GM12878 (cell line): Measurements from ENCODE around the gene DNAH2. TPM values are rescaled to one million over a fixed set of nuclear protein-coding genes. Genes with fewer than 3 reads are reported as not detected.

Experiments used
- ATAC-seq: fragments of 200-7000 bp; cut with Tn5 transposase; 3 replicates; pipeline ENCODE4 v1.9.1; 2020; ENCODE audit warnings: mild to moderate bottlenecking, moderate library complexity
- BruUV-seq: library from RNA; stranded (reverse); fragments of 400-500 nt; replicated peaks from 2 replicates; lab custom pipeline; 2021; lab: Mats Ljungman, UMichigan
- CTCF ChIA-PET: fragments of 300-600 bp; sonication (Branson Sonifier 250); formaldehyde crosslinking; extraction: SDS; loops from one replicate; lab custom pipeline; 2021; ENCODE audit warnings: inconsistent platforms; lab: Yijun Ruan, JAX
- POLR2A ChIA-PET: fragments of 350-600 bp; formaldehyde crosslinking; extraction: SDS; loops from one replicate; lab custom pipeline; 2021; ENCODE audit warnings: inconsistent platforms; lab: Charles Lee
- RAD21 ChIA-PET: fragments of 300-600 bp; sonication (Branson Sonifier 250); formaldehyde crosslinking; loops from one replicate; lab custom pipeline; 2023; ENCODE audit warnings: antibody characterized with exemption; ENCODE audit not compliant: unreplicated experiment; lab: Charles Lee
- SMC1A ChIA-PET: fragments of 300-600 bp; sonication (Branson Sonifier 250); formaldehyde crosslinking; loops from one replicate; lab custom pipeline; 2023; ENCODE audit not compliant: unreplicated experiment, uncharacterized antibody; lab: Charles Lee
- DNase-seq: peaks from one replicate; pipeline ENCODE4 v3.0.0-alpha.2; 2011; ENCODE audit warnings: low read depth, low spot score
- FAIRE-seq: peaks from 3 replicates; lab custom pipeline; 2011; peaks lifted over from hg19 to GRCh38; lab: Jason Lieb, UNC
- H2AFZ ChIP-seq: 2 replicates; pipeline ENCODE4 v1.6.0; 2011; ENCODE audit warnings: low read depth, low read length, control low read depth; ENCODE audit not compliant: control insufficient read depth
- H3K27ac ChIP-seq: 2 replicates; pipeline ENCODE4 v1.5.1; 2011; ENCODE audit warnings: control low read depth; ENCODE audit not compliant: control insufficient read depth, insufficient read depth
- H3K27me3 ChIP-seq, 2 experiments: replicated peaks in 1 of 2; 2 replicates each; pipeline versions ENCODE4 v1.6.0 to v1.6.1; 2011; ENCODE audit warnings: low read length in 1 of 2; ENCODE audit not compliant: control insufficient read depth in 2 of 2, insufficient read depth in 2 of 2
- H3K36me3 ChIP-seq, 2 experiments: 2 replicates each; pipeline ENCODE4 v1.5.1; 2011; ENCODE audit warnings: low read length in 1 of 2; ENCODE audit not compliant: control insufficient read depth in 2 of 2, insufficient read depth in 2 of 2
- H3K4me1 ChIP-seq: 2 replicates; pipeline ENCODE4 v1.6.1; 2011; ENCODE audit warnings: mild to moderate bottlenecking, low read length, moderate library complexity, mixed read lengths; ENCODE audit not compliant: control insufficient read depth, insufficient read depth
- H3K4me2 ChIP-seq: 2 replicates; pipeline ENCODE4 v1.6.0; 2011; ENCODE audit warnings: control low read depth; ENCODE audit not compliant: control insufficient read depth, insufficient read depth
- H3K4me3 ChIP-seq: fragments of 200-600 bp; sonication (generic); 2 replicates; pipeline ENCODE4 v1.5.1; 2016
- H3K79me2 ChIP-seq: 2 replicates; pipeline ENCODE4 v1.6.0; 2011; ENCODE audit warnings: low read length; ENCODE audit not compliant: control insufficient read depth, insufficient read depth
- H3K9ac ChIP-seq: 2 replicates; pipeline ENCODE4 v1.8.0; 2011; ENCODE audit warnings: low read length, control low read depth, mixed read lengths; ENCODE audit not compliant: control insufficient read depth, insufficient read depth
- H3K9me3 ChIP-seq: replicated peaks from 3 replicates; pipeline ENCODE4 v1.5.1; 2011; ENCODE audit warnings: mild to moderate bottlenecking, low read length; ENCODE audit not compliant: control insufficient read depth, insufficient read depth
- H4K20me1 ChIP-seq: 2 replicates; pipeline ENCODE4 v1.6.0; 2011; ENCODE audit not compliant: control insufficient read depth, insufficient read depth
- ATF7 ChIP-seq: fragments of 450-650 bp; IDR thresholded peaks from 2 replicates; pipeline ENCODE4 v1.6.1; 2016; ENCODE audit warnings: low read depth, mild to moderate bottlenecking
- BMI1 ChIP-seq: fragments of 450-650 bp; IDR thresholded peaks from 2 replicates; pipeline ENCODE4 v1.6.1; 2016; ENCODE audit warnings: mild to moderate bottlenecking, moderate library complexity, borderline replicate concordance
- EZH2 ChIP-seq: IDR thresholded peaks from 2 replicates; pipeline ENCODE4 v1.6.1; 2012; ENCODE audit warnings: low read depth, mild to moderate bottlenecking, control low read depth, inconsistent platforms, low read length, borderline replicate concordance; ENCODE audit not compliant: control insufficient read depth
- IKZF1 ChIP-seq: fragments of 450-650 bp; conservative IDR thresholded peaks from 2 replicates; pipeline ENCODE4 v1.6.1; 2017; ENCODE audit warnings: antibody characterized with exemption, mild to moderate bottlenecking
- NBN ChIP-seq: fragments of 450-650 bp; IDR thresholded peaks from 2 replicates; pipeline ENCODE4 v1.6.1; 2016
- PML ChIP-seq: IDR thresholded peaks from 2 replicates; pipeline ENCODE4 v1.6.1; 2012; ENCODE audit warnings: low read length, inconsistent platforms
- RAD21 ChIP-seq: IDR thresholded peaks from 2 replicates; pipeline ENCODE4 v1.6.1; 2011; ENCODE audit warnings: mild to moderate bottlenecking, low read depth, low read length, moderate library complexity; ENCODE audit not compliant: insufficient read depth
- RBBP5 ChIP-seq: fragments of 200-600 bp; sonication (generic); conservative IDR thresholded peaks from 2 replicates; pipeline ENCODE4 v1.6.1; 2016
- SKIL ChIP-seq: fragments of 450-650 bp; IDR thresholded peaks from 2 replicates; pipeline ENCODE4 v1.6.1; 2017; ENCODE audit warnings: mild to moderate bottlenecking, low read depth, inconsistent platforms; ENCODE audit not compliant: poor library complexity, severe bottlenecking
- SPI1 ChIP-seq: IDR thresholded peaks from 2 replicates; pipeline ENCODE4 v1.6.1; 2011; ENCODE audit warnings: low read depth, mild to moderate bottlenecking, low read length, moderate library complexity, borderline replicate concordance; ENCODE audit not compliant: insufficient read depth
- ZBTB4 ChIP-seq: fragments of 450-650 bp; formaldehyde crosslinking; IDR thresholded peaks from 2 replicates; pipeline ENCODE4 v1.4.0; 2022; ENCODE audit warnings: mild to moderate bottlenecking, moderate library complexity
- ZNF592 ChIP-seq: fragments of 450-650 bp; IDR thresholded peaks from 2 replicates; pipeline ENCODE4 v1.6.1; 2017; ENCODE audit warnings: mild to moderate bottlenecking, moderate library complexity
- WGBS: methylation state at CpG from one replicate; pipeline ENCODE4 v1.1.6; 2016; ENCODE audit warnings: low lambda C conversion rate; ENCODE audit not compliant: insufficient replicate concordance, insufficient coverage; ENCODE audit errors: missing lambda C conversion rate; 5-methylcytosine and 5-hydroxymethylcytosine counted together
- in situ Hi-C: fragments of 300-500 bp; cut with MboI; formaldehyde crosslinking; loops from 9 replicates; pipeline ENCODE4 v1.14.3; 2018; ENCODE audit warnings: mixed read lengths
- intact Hi-C: fragments of 100-400 bp; cut with micrococcal nuclease; formaldehyde crosslinking; loops from one replicate; pipeline ENCODE4 v1.14.2; 2022; ENCODE audit not compliant: unreplicated experiment
- polyA plus RNA-seq, 11 experiments: library from polyadenylated mRNA; depleted of rRNA in 4 of 11; unstranded in 6 of 11; stranded (reverse) in 5 of 11; fragments of >200 nt; fragmentation: Nextera tagmentation in 4 of 11; fragmentation: Illumina TruSeq in 1 of 11; extraction: Ambion mirVana in 4 of 11; extraction: Trizol in 1 of 11; gene quantifications; 1 replicate in 1 of 11; 2 replicates in 10 of 11; pipeline versions ENCODE4 v1.2.1 to v1.2.3, GENCODE V29; 2011 to 2016; ENCODE audit warnings: inconsistent platforms in 2 of 11, missing spikeins in 2 of 11, low read depth in 1 of 11
- total RNA-seq, 4 experiments: library from RNA; depleted of rRNA in 3 of 4; stranded (reverse); fragments of >200 nt in 3 of 4; fragmentation: Illumina TruSeq in 1 of 4; extraction: Trizol in 1 of 4; gene quantifications; 2 replicates each; pipeline versions ENCODE4 v1.2.1 to v1.2.3, GENCODE V29; 2013 to 2021

DNAH2 gene
- total and polyA plus RNA-seq, 10 of the 15 experiments (the other 5 are each of a cell fraction or from before 2014, with no cell fraction given): not detected

GRCh38 chr17:7686222-7687071 lies 31.1 kb upstream of the DNAH2 start:
- ChIA-PET POLR2A (interaction anchor here (0.5 to 4.3 kb wide), 37 partner anchors 20 to 1247 kb away, joined by 3 to 35 read pairs (median 5); partner anchors contain the start of genes ACAP1, ATP1B2, CD68 and CYB5D1), SMC1A (interaction anchor here (0.7 to 5.1 kb wide), 27 partner anchors 30 to 554 kb away, joined by 3 to 42 read pairs (median 5); partner anchors contain the start of genes ATP1B2, MPDU1, NEURL4 and SAT2), RAD21 (interaction anchor here (0.6 to 4.0 kb wide), 25 partner anchors 17 to 357 kb away, joined by 3 to 43 read pairs (median 5); partner anchors contain the start of genes ACAP1, CD68, FXR2 and MPDU1), CTCF (interaction anchor here (0.6 to 6.4 kb wide), 38 partner anchors 14 to 641 kb away, joined by 3 to 128 read pairs (median 5); partner anchors contain the start of genes ACAP1, EFNB3, FXR2 and MPDU1)
- DNase-seq (peak; percentile 86), FAIRE-seq (peak; percentile 27), ATAC-seq (peak; percentile 64)
- Histone ChIP-seq H3K36me3 (peaks cover 0 to 9% of the 10 kb centered on the region in 2 experiments; a peak in 1 of 4 replicates), H3K4me1 (peaks cover 12% of the 10 kb centered on the region), H3K27me3 (no peaks in the 10 kb centered on the region), H2AFZ (peak overlapping the region; percentile 59), H3K9ac (peak overlapping the region; percentile 100), H3K4me3 (peak overlapping the region; percentile 92), H3K79me2 (peaks cover 62% of the 10 kb centered on the region), H3K9me3 (no peaks in the 10 kb centered on the region), H3K27ac (peak overlapping the region; percentile 100), H3K4me2 (peak overlapping the region; percentile 52), H4K20me1 (no peaks in the 10 kb centered on the region)
- in situ Hi-C loops (no loop called here), intact Hi-C loops (loop anchor here (5.0 to 10.0 kb wide), 5 partner anchors 74 to 382 kb away; partner anchors contain the start of genes CYB5D1, EIF5A, FXR2 and NAA38)
- WGBS: under 1% methylated on average over 29 of the region's 30 CpGs
- TSS peak; percentile 85 for BruUV-seq
- TF ChIP-seq PML (peak; percentile 68; the same call in 1 of the 2 replicates), SKIL (peak; percentile 100), ZNF592 (no peak), RAD21 (no peak), RBBP5 (no peak), ATF7 (peak; percentile 100), SPI1 (peak; percentile 41; the same call in 1 of the 2 replicates), IKZF1 (no peak; the same call in 1 of the 2 replicates), ZBTB4 (CRISPR knock-in tag) (no peak), EZH2 (no peak), NBN (peak; percentile 94), BMI1 (no peak)
